H1 (cell line): ENCODE results near the gene SLC25A26. TPM values are rescaled to one million over a fixed set of nuclear protein-coding genes. Genes with fewer than 3 reads are reported as not detected.

Experiments
- CHD7 ChIP-seq: fragments of 300-600 bp; sonication (generic); IDR thresholded peaks from 2 replicates; pipeline ENCODE4 v1.7.1; 2012; ENCODE audit warnings: low read length, moderate library complexity, mild to moderate bottlenecking, inconsistent platforms; ENCODE audit not compliant: insufficient replicate concordance
- EZH2 ChIP-seq: fragments of 200-600 bp; sonication (generic); IDR thresholded peaks from 2 replicates; pipeline ENCODE4 v1.7.1; 2012; ENCODE audit warnings: low read depth, mild to moderate bottlenecking, moderate library complexity, low read length, inconsistent platforms; ENCODE audit not compliant: severe bottlenecking
- FOSL1 ChIP-seq: IDR thresholded peaks from 2 replicates; pipeline ENCODE4 v1.6.1; 2011; ENCODE audit warnings: mild to moderate bottlenecking, low read depth, low read length, moderate library complexity; ENCODE audit not compliant: insufficient read depth
- GABPA ChIP-seq: IDR thresholded peaks from 2 replicates; pipeline ENCODE4 v1.6.1; 2011; ENCODE audit warnings: mild to moderate bottlenecking, low read length, moderate library complexity, borderline replicate concordance; ENCODE audit not compliant: insufficient read depth
- POU5F1 ChIP-seq: IDR thresholded peaks from 2 replicates; pipeline ENCODE4 v1.6.1; 2011; ENCODE audit warnings: low read depth, mild to moderate bottlenecking, low read length, moderate library complexity
- SUZ12 ChIP-seq: fragments of 200-600 bp; sonication (generic); IDR thresholded peaks from 2 replicates; pipeline ENCODE4 v1.6.1; 2012; ENCODE audit warnings: mild to moderate bottlenecking, inconsistent platforms, low read length, moderate library complexity, mixed read lengths
- TEAD4 ChIP-seq: IDR thresholded peaks from 2 replicates; pipeline ENCODE4 v1.6.1; 2012; ENCODE audit warnings: low read depth, low read length, inconsistent platforms, mixed read lengths
- YY1 ChIP-seq: IDR thresholded peaks from 2 replicates; pipeline ENCODE4 v1.6.1; 2011; ENCODE audit warnings: low read depth, mild to moderate bottlenecking, low read length
- polyA plus RNA-seq, 7 experiments: library from polyadenylated mRNA; depleted of rRNA in 3 of 7; stranded (reverse) in 5 of 7; unstranded in 2 of 7; fragments of >200 nt in 5 of 7; fragments of 200-250 nt in 2 of 7; gene quantifications; 1 replicate in 5 of 7; 2 replicates in 1 of 7; 4 replicates in 1 of 7; pipeline versions ENCODE4 v1.2.1 to v1.2.3, GENCODE V29; 2011 to 2013; ENCODE audit warnings: missing spikeins in 2 of 7, mixed read lengths in 2 of 7
- total RNA-seq: library from RNA; stranded (reverse); fragmentation: NEBNext Ultra II Directional; extraction: Animal tissue kit (Norgen Biotek cat#: 25700); gene quantifications from 2 replicates; pipeline ENCODE4 v1.2.1, GENCODE V29; 2021
- TF ChIP-seq, protein P1 (sequence below): IDR thresholded peaks from 2 replicates; pipeline ENCODE4 v1.6.1; 2012; ENCODE audit warnings: low read length, inconsistent platforms

SLC25A26 gene
- total and polyA plus RNA-seq, 2 of the 8 experiments (the other 6 are each of a cell fraction or from before 2014, with no cell fraction given) = 30.0 to 37.0 TPM

- TF ChIP-seq CHD7 (no peak), EZH2 (no peak), YY1 (no peak), SUZ12 (no peak), FOSL1 (no peak), TEAD4 (no peak), POU5F1 (no peak), GABPA (no peak)
- TF ChIP-seq, protein P1, sequence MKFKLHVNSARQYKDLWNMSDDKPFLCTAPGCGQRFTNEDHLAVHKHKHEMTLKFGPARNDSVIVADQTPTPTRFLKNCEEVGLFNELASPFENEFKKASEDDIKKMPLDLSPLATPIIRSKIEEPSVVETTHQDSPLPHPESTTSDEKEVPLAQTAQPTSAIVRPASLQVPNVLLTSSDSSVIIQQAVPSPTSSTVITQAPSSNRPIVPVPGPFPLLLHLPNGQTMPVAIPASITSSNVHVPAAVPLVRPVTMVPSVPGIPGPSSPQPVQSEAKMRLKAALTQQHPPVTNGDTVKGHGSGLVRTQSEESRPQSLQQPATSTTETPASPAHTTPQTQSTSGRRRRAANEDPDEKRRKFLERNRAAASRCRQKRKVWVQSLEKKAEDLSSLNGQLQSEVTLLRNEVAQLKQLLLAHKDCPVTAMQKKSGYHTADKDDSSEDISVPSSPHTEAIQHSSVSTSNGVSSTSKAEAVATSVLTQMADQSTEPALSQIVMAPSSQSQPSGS = no peak
Observed at GRCh38 chr3:66342717-66343356, 122.0 kb downstream of the SLC25A26 start (continued).
